GM18505 (cell line): ENCODE results near the gene C2CD4B.

Experiments used
- ATAC-seq: cut with Tn5 transposase; IDR thresholded peaks from one replicate; pipeline ENCODE4 v1.9.1; 2021; ENCODE audit not compliant: unreplicated experiment
- POLR2A ChIP-seq: IDR thresholded peaks from 4 replicates; pipeline ENCODE4 v1.6.1; 2011; ENCODE audit warnings: borderline replicate concordance; ENCODE audit not compliant: insufficient read depth, insufficient read length; ENCODE audit errors: extremely low read depth

Gene C2CD4B

DNA sequence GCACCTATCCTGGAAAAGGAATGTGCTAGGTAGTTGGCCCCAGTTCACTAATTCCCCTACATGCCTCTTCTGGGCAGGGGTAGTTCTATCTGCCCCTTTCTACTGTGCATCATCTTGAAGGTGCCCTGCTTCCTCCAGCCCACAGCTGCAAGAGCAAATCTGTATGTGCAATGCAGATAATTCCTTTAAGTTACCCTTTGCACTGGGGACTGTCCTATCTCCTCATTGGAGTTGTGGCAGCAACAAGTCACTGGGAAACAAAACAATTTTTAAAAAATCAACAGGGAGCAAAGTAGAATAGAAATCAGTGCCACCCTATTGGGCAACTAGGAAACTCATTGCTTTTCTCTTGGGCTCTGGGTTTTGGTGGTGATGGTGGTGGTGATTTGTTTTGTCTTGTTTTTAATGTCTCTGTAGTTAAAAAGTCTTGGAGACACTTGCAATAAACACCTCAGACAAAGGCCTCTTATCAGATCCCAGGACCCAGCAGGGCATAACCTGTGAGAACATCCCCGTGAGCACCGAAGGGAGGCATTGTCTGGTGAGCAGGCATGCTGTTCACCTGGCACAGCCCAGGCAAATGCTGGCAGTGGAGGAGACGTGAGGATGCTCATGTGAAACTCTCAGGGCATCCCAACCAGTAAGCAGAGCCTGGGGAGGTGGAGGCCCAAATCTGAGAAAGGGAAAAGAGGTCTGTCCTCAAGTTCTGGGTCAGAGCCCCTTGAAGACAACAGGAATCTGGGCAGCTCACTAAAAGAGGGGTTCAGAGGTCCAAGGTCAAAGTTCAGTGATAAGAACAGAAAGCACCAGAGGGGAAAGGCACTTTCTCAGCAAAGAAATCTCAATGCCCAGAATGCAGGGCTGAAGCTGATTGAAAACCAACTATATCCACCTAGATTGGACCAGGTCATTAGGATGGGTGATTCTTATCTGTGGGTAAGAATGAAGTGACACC lies 27.9 kb downstream of the C2CD4B start:
- no peak for TF ChIP-seq POLR2A
- no peak for ATAC-seq

DNA sequence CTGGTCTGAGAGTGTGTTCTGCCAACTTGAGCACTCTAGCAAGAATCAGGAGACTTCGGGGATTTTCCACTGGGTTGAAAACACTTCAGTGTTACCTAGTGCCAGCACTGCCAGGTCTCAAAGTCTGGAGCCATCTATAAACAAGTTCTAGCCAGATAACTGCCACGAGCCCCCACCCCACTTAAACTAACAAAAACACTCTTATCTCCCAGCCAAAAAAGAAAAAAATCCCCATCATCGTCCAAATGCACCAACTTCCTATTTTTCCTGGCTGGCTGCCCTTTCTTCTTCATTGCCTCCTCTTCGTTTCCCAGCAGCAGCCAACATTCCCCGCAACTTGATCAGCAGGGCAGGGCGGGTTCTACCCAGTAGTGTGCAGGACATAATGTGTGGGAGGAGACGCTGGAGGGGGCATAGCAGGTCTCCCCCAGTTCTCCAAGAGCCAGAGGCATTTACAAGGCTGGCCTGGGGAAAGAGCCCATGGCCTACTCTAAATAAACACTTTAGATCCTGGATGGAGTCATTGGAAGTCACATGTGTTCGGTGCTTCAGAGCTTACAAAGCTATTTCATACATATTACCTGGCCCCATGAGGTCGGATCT lies 29.5 kb downstream of the C2CD4B start:
- no peak for TF ChIP-seq POLR2A
- ATAC-seq: no peak

- ATAC-seq: no peak
- TF ChIP-seq POLR2A: no peak
Measured at GRCh38 chr15:62133141-62133540, 31.9 kb downstream of the C2CD4B start.

DNA sequence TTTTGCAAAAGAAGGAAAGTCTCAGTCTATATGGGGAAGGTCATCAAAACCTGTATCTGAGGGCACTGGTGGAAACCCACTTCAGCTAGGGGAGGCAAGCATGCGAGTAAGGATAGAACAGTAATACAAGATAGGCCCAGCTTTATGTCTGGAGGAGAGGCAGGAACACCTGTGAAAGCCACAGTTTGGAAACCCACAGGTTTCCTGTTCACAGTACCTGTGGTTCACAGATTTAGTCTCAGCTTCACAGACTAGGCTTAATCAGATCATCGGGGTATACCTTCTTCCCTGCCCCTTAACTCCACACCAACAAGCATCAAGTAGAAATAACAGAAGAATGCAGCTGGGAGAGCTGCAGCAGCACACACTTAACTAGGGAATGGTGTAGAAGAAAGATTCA lies 36.2 kb downstream of the C2CD4B start:
- TF ChIP-seq POLR2A: no peak
- no peak for ATAC-seq

- ATAC-seq: no peak
- TF ChIP-seq POLR2A: no peak
Measured at GRCh38 chr15:62126364-62126763, 38.7 kb downstream of the C2CD4B start.

DNA sequence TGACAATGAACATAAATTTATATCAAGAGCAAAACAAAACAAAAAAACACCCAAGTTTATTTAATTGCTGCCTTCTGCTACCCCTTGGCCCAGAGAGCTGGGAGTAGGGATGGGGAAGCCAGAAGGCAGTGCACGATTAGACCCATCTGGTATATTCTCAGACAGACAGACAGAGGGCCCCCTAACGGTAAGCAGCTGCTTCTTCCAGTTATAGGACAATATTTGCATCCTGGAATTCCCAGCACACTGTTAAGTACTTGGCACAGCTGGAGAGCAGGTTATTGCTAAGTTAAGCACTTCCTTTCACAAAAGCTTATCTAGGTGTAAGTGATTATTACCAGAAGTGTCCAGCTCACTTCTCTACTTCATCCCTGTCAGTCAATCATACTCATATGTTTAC lies 39.3 kb downstream of the C2CD4B start:
- ATAC-seq: no peak
- no peak for TF ChIP-seq POLR2A

GRCh38 chr15:62124973-62125303 lies 40.1 kb downstream of the C2CD4B start:
- ATAC-seq: no peak
- TF ChIP-seq POLR2A: no peak

GRCh38 chr15:62124176-62124972 lies 40.7 kb downstream of the C2CD4B start:
- no peak for ATAC-seq
- no peak for TF ChIP-seq POLR2A

DNA sequence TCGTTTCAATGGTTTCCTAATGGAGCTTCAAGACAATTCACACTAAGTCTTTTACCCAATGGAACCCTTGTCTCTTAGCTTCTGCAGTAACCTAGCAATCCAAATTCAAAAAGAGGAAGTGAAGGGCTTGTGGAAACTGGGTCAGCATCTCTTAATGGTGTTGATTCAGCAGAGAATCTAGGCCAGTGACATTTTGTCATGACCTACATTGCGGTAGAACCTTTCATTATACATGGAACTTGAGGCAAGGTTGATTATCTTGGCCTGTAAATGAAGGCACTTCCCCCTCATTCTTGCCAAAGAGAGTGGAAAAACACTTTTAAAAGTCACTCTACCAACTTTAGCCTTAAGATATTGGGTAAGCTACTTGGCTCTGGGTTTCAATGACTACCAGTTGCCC lies 42.8 kb downstream of the C2CD4B start:
- ATAC-seq: no peak
- TF ChIP-seq POLR2A: no peak

GRCh38 chr15:62121273-62122015 lies 43.6 kb downstream of the C2CD4B start:
- ATAC-seq: no peak
- TF ChIP-seq POLR2A: no peak

DNA sequence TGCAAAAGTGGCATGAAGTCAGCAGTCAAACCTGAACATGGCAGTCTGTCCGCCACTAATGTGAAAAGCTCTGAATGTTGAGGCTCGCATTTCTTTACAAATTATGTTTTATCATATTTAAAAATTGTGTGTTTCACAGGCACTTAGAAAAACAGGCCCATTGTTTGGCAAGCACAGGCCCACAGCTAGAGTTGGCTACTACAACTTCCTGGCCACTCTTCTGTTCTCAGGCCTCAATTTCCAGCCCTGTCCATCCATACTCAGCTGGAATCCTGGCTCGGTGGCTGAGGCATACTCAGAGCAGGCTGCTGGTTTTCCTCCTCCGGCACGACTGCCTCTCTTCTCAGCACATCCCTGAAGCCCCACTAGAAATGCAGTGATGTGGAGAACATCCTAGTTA lies 44.3 kb downstream of the C2CD4B start:
- TF ChIP-seq POLR2A: no peak
- no peak for ATAC-seq

- TF ChIP-seq POLR2A: no peak
- ATAC-seq: no peak
Measured at GRCh38 chr15:62119874-62120273, 45.2 kb downstream of the C2CD4B start.
